PFSK-1 (cell line): ENCODE results near the gene AJAP1.

Source experiments
- FOXP2 ChIP-seq: optimal IDR thresholded peaks from 2 replicates; pipeline ENCODE3; 2011; ENCODE audit warnings: borderline replicate concordance, control low read depth, inconsistent platforms; ENCODE audit not compliant: insufficient read depth; ENCODE audit errors: extremely low read length, extremely low read depth
- POLR2AphosphoS5 ChIP-seq: IDR thresholded peaks from 2 replicates; pipeline ENCODE4 v1.6.1; 2012; ENCODE audit warnings: low read depth, mild to moderate bottlenecking, control low read depth, low read length, moderate library complexity
- REST ChIP-seq, 2 experiments: IDR thresholded peaks; 2 replicates each; pipeline versions ENCODE4 v1.6.1 to v1.8.0; 2011 to 2012; ENCODE audit warnings: low read depth in 2 of 2, low read length in 2 of 2, control low read depth in 1 of 2, inconsistent platforms in 1 of 2, mild to moderate bottlenecking in 1 of 2, moderate library complexity in 1 of 2; ENCODE audit not compliant: insufficient read depth in 1 of 2
- SIN3A ChIP-seq: IDR thresholded peaks from 2 replicates; pipeline ENCODE4 v1.6.1; 2012; ENCODE audit warnings: mild to moderate bottlenecking, low read length, moderate library complexity, borderline replicate concordance; ENCODE audit not compliant: insufficient read depth
- TAF1 ChIP-seq: IDR thresholded peaks from 2 replicates; pipeline ENCODE4 v1.6.1; 2012; ENCODE audit warnings: low read length, control low read depth, borderline replicate concordance; ENCODE audit not compliant: insufficient read depth

AJAP1 gene

GRCh38 chr1:4745560-4745959, 91.2 kb downstream of the AJAP1 start:
- TF ChIP-seq POLR2AphosphoS5, result no peak
- no peak for TF ChIP-seq FOXP2
- TF ChIP-seq REST (IDR thresholded peaks at IDR 0.05; ENCODE audit: insufficient read depth in 1 of 2, low read depth in 2 of 2, low read length in 2 of 2), result no peak
- no peak for TF ChIP-seq SIN3A
- no peak for TF ChIP-seq TAF1

- no peak for TF ChIP-seq REST (IDR thresholded peaks at IDR 0.05; ENCODE audit: insufficient read depth in 1 of 2, low read depth in 2 of 2, low read length in 2 of 2)
- TF ChIP-seq POLR2AphosphoS5, result no peak
- no peak for TF ChIP-seq FOXP2
- TF ChIP-seq TAF1, result no peak
- TF ChIP-seq SIN3A, result no peak
Measured at GRCh38 chr1:4749406-4749805, 95.0 kb downstream of the AJAP1 start.

GRCh38 chr1:4750177-4750576, 95.8 kb downstream of the AJAP1 start:
- TF ChIP-seq POLR2AphosphoS5, result no peak

GRCh38 chr1:4752059-4752458, 97.7 kb downstream of the AJAP1 start:
- TF ChIP-seq TAF1, result no peak
- TF ChIP-seq FOXP2, result no peak
- no peak for TF ChIP-seq SIN3A
- TF ChIP-seq POLR2AphosphoS5, result no peak
- no peak for TF ChIP-seq REST (IDR thresholded peaks at IDR 0.05; ENCODE audit: insufficient read depth in 1 of 2, low read depth in 2 of 2, low read length in 2 of 2)

- TF ChIP-seq FOXP2 (no peak), REST (IDR thresholded peaks at IDR 0.05; ENCODE audit: insufficient read depth in 1 of 2, low read depth in 2 of 2, low read length in 2 of 2) (no peak), SIN3A (no peak), TAF1 (no peak), POLR2AphosphoS5 (no peak)
Measured at GRCh38 chr1:4754816-4755215, 100.4 kb downstream of the AJAP1 start.

- no peak for TF ChIP-seq REST (IDR thresholded peaks at IDR 0.05; ENCODE audit: insufficient read depth in 1 of 2, low read depth in 2 of 2, low read length in 2 of 2)
- TF ChIP-seq SIN3A, result no peak
- TF ChIP-seq FOXP2, result no peak
- no peak for TF ChIP-seq POLR2AphosphoS5
- TF ChIP-seq TAF1, result no peak
Measured at GRCh38 chr1:4755301-4755845, 101.0 kb downstream of the AJAP1 start.
